Mucosa of gallbladder (tissue), 1 donor: ENCODE data around the gene HTT. TPM values are rescaled to one million over a fixed set of nuclear protein-coding genes. Genes with fewer than 3 reads are reported as not detected.
A peak's percentile ranks its signal among the peaks of the same experiment; 100 is the strongest.
"Not testable (repeated sequence)": the region's sequence is repeated elsewhere in the genome, so short reads cannot be mapped to it uniquely, and the experiment has no call there.

Experiments
- DNase-seq: peaks from one replicate; pipeline ENCODE4 v3.0.0-alpha.2; 2020; ENCODE audit warnings: low spot score
- total RNA-seq: library from RNA; stranded (reverse); gene quantifications from one replicate; pipeline ENCODE4 v1.2.1, GENCODE V29; 2021
- donor health status: DM: no; HTN: no; CAD: no.

Gene HTT
- total RNA-seq, 1 donor from 2014 or later: 51.6 TPM

DNA sequence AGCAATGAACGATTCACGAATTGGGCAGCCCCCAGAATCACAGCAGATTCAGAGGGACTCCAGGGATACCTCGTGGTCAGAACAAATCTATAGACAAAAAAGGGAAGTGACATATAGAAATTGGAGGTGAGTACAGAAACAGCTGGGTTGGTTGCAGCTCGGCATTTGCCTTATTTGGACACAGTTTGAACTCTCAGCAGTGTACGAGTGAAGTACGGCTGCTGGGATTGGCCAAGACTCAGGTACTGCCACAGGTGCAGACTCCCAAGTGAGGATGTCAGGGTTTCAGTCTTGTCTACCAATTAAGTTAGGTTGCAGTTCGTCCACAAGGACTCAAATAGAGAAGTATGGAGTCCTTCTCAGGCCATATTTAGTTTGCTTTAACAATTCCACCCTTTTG, 28.3 kb upstream of the HTT start:
- DNase-seq: no peak

DNA sequence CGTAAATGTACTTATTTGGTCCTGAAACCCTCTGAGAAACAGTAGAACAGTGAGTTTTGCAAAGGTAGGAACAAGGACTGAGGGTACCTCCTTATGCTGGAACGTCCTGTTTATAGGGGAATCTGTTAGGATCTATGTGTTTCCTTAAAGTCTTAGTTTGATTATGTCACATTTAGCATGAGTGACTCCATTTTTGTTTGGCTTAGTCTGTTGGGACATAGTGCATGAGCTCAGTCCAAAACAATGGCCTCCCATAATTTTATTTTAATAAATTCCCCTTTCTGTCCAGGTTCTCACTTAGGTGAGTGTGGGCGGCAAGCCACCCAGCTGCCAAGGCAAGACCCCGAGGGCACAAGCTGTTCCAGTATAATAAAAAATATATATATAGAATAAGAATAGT, 27.9 kb upstream of the HTT start:
- DNase-seq: no peak

DNA sequence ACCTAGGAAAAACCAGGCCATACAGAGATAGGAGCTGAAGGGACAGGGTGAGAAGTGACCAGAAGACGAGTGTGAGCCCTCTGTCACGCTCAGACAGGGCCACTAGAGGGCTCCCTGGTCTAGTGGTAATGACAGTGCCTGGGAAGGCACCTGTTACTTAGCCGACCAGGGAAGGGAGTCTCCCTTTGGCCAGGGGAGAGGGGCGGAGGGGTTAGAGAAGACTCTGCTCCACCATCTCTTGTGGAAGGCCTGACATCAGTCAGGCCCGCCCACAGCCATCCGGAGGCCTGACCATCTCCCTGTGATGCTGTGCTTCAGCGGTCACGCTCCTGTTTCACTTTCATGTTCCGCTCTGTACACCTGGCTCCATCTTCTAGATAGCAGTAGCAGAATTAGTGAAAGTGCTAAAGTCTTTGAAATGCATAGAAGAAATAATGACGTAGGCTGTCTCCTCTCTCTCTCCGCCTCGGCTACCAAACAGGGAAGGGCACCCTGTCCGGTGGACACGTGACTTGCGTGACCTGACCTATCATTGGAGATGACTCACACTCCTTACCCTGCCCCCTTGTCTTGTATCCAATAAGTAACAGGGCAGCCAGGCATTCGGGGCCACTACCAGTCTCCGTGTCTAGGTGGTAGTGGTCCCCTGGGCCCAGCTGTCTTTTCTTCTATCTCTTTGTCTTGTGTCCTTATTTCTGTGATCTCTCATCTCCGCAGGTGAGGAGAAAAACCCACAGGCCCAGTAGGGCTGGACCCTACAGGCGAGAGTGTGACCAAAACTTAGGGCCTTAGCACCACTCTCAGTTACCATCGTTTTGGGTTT, 26.8 kb upstream of the HTT start:
- peak; percentile 76 for DNase-seq

- not testable (repeated sequence) for DNase-seq
Measured at GRCh38 chr4:3051141-3051897, 23.2 kb upstream of the HTT start.

DNA sequence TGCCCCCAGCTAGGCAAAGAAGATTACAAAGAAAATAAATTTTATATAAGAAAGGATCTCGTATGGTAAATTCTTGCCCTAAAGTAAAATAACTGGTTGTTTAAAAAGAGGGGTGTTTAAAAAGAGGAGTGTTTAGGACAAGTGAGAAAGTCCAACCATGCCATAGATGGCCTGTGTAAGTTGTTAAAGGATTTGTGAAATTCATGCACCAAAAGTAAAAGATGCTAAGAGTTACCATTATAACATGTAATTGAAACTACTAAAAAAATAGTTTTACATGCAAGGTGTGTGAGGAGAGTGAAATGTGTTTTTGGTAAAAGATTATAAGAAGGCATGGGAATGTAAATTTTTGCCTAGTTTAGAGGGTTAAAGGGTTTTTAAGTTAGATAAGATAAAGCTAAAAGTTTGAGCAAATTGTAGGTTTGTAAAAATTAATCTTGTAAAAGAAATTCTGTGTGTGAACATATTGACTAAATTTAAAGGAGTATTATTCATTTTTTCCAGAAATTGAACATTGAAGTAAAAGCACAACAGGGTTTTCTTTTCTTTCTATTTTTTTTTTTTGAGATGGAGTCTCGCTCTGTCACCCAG, 20.2 kb upstream of the HTT start:
- DNase-seq: no peak

GRCh38 chr4:3059943-3060342, 14.5 kb upstream of the HTT start:
- no peak for DNase-seq

DNA sequence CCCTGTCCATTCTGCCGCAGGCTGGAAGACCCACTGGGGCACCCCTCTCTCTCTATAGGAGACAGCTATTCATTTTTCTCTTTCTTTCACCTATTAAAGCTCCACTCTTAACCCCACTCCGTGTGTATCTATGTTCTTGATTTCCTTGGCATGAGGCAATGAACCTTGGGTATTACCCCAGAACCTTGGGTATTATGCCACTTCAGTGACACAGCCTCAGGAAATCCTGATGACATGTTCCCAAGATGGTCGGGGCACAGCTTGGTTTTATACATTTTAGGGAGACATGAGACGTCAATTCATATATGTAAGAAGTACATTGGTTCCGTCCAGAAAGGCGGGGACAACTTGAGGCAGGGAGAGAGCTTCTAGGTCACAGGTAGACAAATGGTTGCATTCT, 13.5 kb upstream of the HTT start:
- DNase-seq: no peak

DNA sequence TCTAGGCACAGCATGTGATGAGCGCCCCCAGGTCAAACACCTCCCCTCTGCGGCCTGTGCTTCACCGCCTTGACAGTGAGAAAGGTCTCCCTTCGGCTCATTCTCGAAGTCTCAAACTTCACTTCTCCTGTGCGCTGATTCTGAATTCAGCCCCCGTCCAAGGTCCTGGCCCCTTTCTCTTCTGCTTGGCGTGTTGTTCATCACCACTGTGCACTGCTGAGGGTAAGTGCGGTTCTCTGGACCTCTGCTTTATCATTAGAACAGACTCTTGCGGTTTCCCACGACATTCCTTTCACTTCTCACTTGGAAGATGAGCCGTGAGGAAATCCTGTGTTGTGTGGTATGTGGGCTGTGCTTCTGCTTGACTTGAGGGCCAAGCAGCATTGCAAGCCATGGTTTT, 12.0 kb upstream of the HTT start:
- DNase-seq: no peak

DNA sequence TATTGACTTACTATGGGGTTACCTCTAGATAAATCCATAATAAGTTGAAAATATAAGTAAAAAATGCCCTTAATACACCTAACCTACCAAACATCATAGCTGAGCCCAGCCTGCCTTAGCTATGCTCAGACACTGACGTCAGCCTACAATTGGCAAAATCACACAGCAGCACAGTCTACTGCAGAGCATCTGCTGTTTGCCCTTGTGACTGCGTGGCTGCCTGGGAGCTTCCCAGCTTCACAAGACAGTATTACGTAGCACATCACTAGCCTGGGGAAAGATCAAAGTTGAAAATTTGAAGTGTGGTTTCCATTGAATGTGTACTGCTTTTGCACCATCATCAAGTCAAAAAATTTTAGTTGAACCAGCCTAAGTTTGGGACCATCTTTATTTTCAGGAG, 8.9 kb upstream of the HTT start:
- DNase-seq: no peak

GRCh38 chr4:3066836-3067400, 7.6 kb upstream of the HTT start:
- DNase-seq: no peak

- no peak for DNase-seq
Measured at GRCh38 chr4:3067473-3068001, 6.9 kb upstream of the HTT start.

- no peak for DNase-seq
Measured at GRCh38 chr4:3069661-3070199, 4.8 kb upstream of the HTT start.

DNA sequence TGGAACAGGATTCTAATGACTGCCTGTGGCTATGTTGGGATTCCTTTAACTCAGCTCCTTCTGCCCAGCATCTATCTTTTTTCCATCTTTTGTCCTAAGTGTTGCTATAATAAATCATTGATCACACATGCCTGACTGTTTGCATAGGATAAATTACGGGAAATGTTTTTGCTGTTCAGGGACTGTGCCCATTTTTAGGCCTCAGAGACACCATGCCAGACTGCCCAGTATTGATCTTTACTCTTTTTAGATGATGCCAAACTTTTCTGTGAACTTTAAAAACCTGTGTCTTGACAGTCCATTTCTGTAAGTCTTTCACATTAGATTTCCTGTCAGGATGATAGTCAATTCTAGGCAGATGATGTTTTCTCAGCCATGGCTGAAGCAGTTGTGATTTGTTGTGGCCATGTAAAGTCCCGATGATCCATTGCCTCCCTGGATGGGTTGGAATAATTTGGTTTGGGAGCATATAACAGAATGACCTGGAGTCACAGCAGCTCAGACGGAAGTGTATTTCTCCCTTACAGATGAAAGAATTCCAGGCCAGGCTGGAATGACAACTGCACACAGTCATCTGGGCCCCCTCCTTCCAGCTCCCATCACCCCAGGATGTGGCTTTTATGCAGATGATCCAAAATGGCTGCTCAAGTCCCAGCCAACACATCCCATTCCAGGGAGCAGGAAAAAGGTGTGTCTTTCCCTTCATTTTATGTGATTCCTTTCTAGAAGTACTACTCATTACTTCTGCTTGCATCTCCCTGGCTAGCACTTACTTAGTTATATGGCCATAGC, 3.6 kb upstream of the HTT start:
- no peak for DNase-seq

DNA sequence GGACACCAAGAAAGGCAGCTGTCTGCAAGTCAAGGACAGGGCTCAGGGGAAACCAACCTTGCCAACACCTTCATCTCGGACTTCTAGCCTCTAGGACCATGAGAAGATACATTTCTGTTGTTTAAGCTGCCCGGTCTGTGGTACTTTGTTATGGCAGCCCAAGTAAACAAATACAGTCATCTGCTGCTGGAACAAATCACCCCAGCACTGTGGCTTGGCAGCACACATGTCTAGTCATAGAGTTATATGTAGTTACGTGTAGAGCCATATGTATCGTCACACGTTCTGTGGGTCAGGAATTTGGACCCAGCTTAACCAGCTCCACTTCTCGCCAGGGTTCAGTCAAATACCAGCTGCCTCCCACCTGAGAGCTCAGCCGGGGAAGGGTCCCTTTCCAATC, 2.7 kb upstream of the HTT start:
- no peak for DNase-seq

DNA sequence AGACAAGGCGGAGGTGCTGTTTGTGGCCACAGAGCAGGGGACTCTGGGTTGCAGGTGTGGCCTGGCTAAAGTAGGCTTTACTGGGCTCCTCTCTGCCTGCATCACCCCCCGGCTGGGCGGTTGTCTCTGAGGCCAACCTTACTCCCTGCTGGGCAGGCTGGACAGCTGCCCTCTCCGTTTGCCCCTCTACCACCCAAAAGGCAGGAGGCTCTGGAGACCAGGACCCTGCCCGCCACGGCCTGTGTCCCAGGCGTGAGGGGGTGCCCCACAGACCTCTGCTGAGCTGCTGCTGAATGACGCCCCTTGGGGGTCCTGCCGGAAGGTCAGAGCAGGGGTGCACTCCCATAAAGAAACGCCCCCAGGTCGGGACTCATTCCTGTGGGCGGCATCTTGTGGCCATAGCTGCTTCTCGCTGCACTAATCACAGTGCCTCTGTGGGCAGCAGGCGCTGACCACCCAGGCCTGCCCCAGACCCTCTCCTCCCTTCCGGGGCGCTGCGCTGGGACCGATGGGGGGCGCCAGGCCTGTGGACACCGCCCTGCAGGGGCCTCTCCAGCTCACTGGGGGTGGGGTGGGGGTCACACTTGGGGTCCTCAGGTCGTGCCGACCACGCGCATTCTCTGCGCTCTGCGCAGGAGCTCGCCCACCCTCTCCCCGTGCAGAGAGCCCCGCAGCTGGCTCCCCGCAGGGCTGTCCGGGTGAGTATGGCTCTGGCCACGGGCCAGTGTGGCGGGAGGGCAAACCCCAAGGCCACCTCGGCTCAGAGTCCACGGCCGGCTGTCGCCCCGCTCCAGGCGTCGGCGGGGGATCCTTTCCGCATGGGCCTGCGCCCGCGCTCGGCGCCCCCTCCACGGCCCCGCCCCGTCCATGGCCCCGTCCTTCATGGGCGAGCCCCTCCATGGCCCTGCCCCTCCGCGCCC, 1.1 kb upstream of the HTT start:
- DNase-seq: no peak

- peak; percentile 28 for DNase-seq
Measured at GRCh38 chr4:3074846-3075651, 568 bp downstream of the HTT start.

- no peak for DNase-seq
Measured at GRCh38 chr4:3075652-3075981, 1.1 kb downstream of the HTT start.

- no peak for DNase-seq
Measured at GRCh38 chr4:3077796-3078195, 3.3 kb downstream of the HTT start.

DNA sequence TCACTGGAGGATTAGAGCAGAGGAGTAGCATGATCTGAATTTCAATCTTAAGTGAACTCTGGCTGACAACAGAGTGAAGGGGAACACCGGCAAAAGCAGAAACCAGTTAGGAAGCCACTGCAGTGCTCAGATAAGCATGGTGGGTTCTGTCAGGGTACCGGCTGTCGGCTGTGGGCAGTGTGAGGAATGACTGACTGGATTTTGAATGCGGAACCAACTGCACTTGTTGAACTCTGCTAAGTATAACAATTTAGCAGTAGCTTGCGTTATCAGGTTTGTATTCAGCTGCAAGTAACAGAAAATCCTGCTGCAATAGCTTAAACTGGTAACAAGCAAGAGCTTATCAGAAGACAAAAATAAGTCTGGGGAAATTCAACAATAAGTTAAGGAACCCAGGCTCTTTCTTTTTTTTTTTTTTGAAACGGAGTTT, 5.2 kb downstream of the HTT start:
- DNase-seq: no peak
